ENCODE measurements around the gene AOPEP.

Gene AOPEP

DNA sequence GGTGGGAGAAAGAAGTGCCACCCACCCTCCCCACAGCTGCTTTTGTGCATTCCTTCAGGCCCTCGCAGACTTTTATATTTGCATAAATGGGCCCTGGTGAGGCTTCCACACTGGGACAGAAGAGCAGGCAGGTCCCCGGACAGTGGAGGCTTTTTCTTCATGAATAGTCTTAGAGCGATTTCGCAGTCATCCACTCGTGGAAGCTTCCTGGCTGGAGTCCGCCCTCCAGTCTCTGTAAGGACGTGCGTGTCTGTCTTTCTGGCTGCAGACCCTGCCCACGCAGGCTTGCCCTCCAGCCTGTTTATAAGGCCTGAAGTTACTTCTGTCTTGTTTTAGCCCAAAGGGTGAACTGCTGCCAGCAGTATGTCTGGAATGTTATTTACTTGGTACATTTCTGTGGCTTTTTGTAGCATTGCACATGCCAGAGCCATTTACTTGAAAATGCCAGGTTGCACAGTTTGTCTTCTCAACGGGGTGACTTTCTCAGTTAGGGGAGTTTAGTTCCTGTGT lies 195.7 kb downstream of the AOPEP start:
- H3K79me2 ChIP-seq (ENCODE audit: low read length) = no peaks in the 10 kb centered on the region
- peak overlapping the region; percentile 44; the same call in 1 of the 2 replicates for H3K9ac ChIP-seq (ENCODE audit: low read length)
- H3K9me3 ChIP-seq (replicated peaks; ENCODE audit: insufficient read depth, low read length) = no peaks in the 10 kb centered on the region
- no peaks in the 10 kb centered on the region for H3K27me3 ChIP-seq (replicated peaks; ENCODE audit: insufficient read depth, low read length)
- TF ChIP-seq EZH2 (optimal IDR thresholded peaks at IDR 0.05; ENCODE audit: low read depth, low read length) = no peak
- TF ChIP-seq, protein P1, sequence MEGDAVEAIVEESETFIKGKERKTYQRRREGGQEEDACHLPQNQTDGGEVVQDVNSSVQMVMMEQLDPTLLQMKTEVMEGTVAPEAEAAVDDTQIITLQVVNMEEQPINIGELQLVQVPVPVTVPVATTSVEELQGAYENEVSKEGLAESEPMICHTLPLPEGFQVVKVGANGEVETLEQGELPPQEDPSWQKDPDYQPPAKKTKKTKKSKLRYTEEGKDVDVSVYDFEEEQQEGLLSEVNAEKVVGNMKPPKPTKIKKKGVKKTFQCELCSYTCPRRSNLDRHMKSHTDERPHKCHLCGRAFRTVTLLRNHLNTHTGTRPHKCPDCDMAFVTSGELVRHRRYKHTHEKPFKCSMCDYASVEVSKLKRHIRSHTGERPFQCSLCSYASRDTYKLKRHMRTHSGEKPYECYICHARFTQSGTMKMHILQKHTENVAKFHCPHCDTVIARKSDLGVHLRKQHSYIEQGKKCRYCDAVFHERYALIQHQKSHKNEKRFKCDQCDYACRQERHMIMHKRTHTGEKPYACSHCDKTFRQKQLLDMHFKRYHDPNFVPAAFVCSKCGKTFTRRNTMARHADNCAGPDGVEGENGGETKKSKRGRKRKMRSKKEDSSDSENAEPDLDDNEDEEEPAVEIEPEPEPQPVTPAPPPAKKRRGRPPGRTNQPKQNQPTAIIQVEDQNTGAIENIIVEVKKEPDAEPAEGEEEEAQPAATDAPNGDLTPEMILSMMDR (IDR thresholded peaks at IDR 0.05; ENCODE audit: low read length) = no peak
- TF ChIP-seq EZH2phosphoT487 (IDR thresholded peaks at IDR 0.05; ENCODE audit: low read length) = no peak
- H3K4me1 ChIP-seq (ENCODE audit: low read length) = peaks cover 19% of the 10 kb centered on the region
- H4K20me1 ChIP-seq (ENCODE audit: insufficient read depth, low read length) = no peaks in the 10 kb centered on the region
- H3K4me3 ChIP-seq (ENCODE audit: low read length) = no peak overlapping the region; the same call in 1 of the 2 replicates
- DNase-seq = no peak
- peak overlapping the region; percentile 54 for H3K27ac ChIP-seq (ENCODE audit: low read length)
- peak overlapping the region; percentile 66; the same call in 1 of the 2 replicates for H3K4me2 ChIP-seq (ENCODE audit: low read depth, low read length)
- H3F3A ChIP-seq (ENCODE audit: insufficient read depth, low read length) = no peaks in the 10 kb centered on the region
- H3K9me2 ChIP-seq (replicated peaks; ENCODE audit: insufficient read depth, low read length) = no peaks in the 10 kb centered on the region
- H2AFZ ChIP-seq (ENCODE audit: low read length) = peak overlapping the region; percentile 59; the same call in 1 of the 2 replicates
- no peaks in the 10 kb centered on the region for H3K36me3 ChIP-seq (replicated peaks; ENCODE audit: insufficient read depth, low read length)

DNA sequence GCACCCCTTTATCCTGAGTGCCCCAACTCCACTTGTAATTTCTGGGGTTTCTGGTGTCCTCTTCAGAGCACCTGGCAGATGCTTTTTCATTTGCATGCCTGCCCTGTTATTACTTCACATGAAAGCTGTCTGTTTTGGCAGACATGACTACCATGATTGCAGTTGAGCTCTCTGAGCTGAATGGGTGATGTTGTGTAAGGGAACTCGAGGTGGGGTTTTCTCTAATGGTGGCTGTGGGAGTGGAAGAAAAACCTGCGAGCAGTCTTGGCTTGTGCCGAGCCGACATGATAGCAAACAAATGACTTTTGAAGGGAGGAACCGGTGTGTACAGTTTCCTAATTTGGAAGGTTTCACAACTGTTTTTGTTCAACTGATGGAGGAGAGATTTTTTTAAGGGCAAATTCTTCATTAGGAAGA lies 196.2 kb downstream of the AOPEP start:
- Histone ChIP-seq H3K4me2 (ENCODE audit: low read depth, low read length) (peak overlapping the region; percentile 66), H3K9me3 (replicated peaks; ENCODE audit: insufficient read depth, low read length) (no peaks in the 10 kb centered on the region), H3F3A (ENCODE audit: insufficient read depth, low read length) (no peaks in the 10 kb centered on the region), H3K36me3 (replicated peaks; ENCODE audit: insufficient read depth, low read length) (no peaks in the 10 kb centered on the region), H3K79me2 (ENCODE audit: low read length) (no peaks in the 10 kb centered on the region), H2AFZ (ENCODE audit: low read length) (peak overlapping the region; percentile 59), H3K9ac (ENCODE audit: low read length) (peak overlapping the region; percentile 44; the same call in 1 of the 2 replicates), H4K20me1 (ENCODE audit: insufficient read depth, low read length) (no peaks in the 10 kb centered on the region), H3K4me3 (ENCODE audit: low read length) (peak overlapping the region; percentile 30; the same call in 1 of the 2 replicates), H3K4me1 (ENCODE audit: low read length) (peaks cover 19% of the 10 kb centered on the region), H3K9me2 (replicated peaks; ENCODE audit: insufficient read depth, low read length) (no peaks in the 10 kb centered on the region), H3K27me3 (replicated peaks; ENCODE audit: insufficient read depth, low read length) (no peaks in the 10 kb centered on the region), H3K27ac (ENCODE audit: low read length) (peak overlapping the region; percentile 54)
- no peak for DNase-seq
- no peak for TF ChIP-seq EZH2phosphoT487 (IDR thresholded peaks at IDR 0.05; ENCODE audit: low read length)
- TF ChIP-seq EZH2 (optimal IDR thresholded peaks at IDR 0.05; ENCODE audit: low read depth, low read length) = no peak
- TF ChIP-seq, protein P1 (IDR thresholded peaks at IDR 0.05; ENCODE audit: low read length) = no peak

DNA sequence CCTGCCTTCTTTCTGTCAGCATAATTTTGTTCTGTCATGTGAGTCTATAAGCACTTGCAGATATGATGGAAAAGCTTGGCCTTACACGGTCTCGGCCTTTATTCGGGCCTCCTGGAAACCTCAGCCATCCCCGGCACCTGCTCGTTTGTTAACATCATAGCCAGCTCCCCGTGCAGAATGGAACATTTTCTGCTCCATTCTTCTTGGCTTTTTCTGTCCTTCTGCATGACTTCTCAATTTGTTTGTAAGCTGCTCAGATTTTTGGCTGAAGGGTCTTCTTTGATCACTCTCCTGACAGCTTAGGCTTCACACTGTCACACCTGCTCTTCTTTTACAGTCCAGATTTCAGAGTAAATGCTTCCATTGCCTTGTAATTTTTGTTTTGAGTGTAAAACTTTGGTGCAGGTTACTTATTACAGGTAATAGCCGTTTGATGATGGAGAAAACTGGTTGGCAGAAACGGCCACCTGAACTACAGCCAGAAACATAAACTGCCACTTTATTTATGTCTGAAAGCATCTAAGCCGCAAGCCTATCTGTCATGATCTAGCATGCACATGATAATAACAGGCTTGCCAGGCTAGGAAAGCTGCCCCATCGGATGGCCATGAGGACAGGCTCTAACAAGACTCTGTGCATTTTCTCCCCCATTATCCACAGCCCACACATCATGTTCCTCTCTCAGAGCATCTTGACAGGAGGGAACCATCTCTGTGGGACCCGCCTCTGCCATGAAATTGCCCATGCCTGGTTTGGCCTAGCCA lies 197.0 kb downstream of the AOPEP start:
- Histone ChIP-seq H4K20me1 (ENCODE audit: insufficient read depth, low read length) (no peaks in the 10 kb centered on the region), H3K79me2 (ENCODE audit: low read length) (no peaks in the 10 kb centered on the region), H3K4me2 (ENCODE audit: low read depth, low read length) (peak overlapping the region; percentile 66; the same call in 1 of the 2 replicates), H3F3A (ENCODE audit: insufficient read depth, low read length) (no peaks in the 10 kb centered on the region), H3K9me3 (replicated peaks; ENCODE audit: insufficient read depth, low read length) (no peaks in the 10 kb centered on the region), H3K9ac (ENCODE audit: low read length) (no peak overlapping the region), H2AFZ (ENCODE audit: low read length) (no peak overlapping the region), H3K36me3 (replicated peaks; ENCODE audit: insufficient read depth, low read length) (no peaks in the 10 kb centered on the region), H3K9me2 (replicated peaks; ENCODE audit: insufficient read depth, low read length) (no peaks in the 10 kb centered on the region), H3K27me3 (replicated peaks; ENCODE audit: insufficient read depth, low read length) (no peaks in the 10 kb centered on the region), H3K27ac (ENCODE audit: low read length) (peak overlapping the region; percentile 54; the same call in 1 of the 2 replicates), H3K4me1 (ENCODE audit: low read length) (peaks cover 19% of the 10 kb centered on the region), H3K4me3 (ENCODE audit: low read length) (no peak overlapping the region)
- TF ChIP-seq EZH2phosphoT487 (IDR thresholded peaks at IDR 0.05; ENCODE audit: low read length) (no peak), EZH2 (optimal IDR thresholded peaks at IDR 0.05; ENCODE audit: low read depth, low read length) (no peak)
- TF ChIP-seq, protein P1 (IDR thresholded peaks at IDR 0.05; ENCODE audit: low read length) = no peak
- DNase-seq = no peak

Data from MM.1S (cell line).